Measurements from ENCODE around the gene SND1.
"Not testable (repeated sequence)": the region's sequence is repeated elsewhere in the genome, so short reads cannot be mapped to it uniquely, and the experiment has no call there.

SND1 gene

GRCh38 chr7:127810696-127811660 is 159.0 kb downstream of the SND1 start:
- DNase-seq = no peak

DNA sequence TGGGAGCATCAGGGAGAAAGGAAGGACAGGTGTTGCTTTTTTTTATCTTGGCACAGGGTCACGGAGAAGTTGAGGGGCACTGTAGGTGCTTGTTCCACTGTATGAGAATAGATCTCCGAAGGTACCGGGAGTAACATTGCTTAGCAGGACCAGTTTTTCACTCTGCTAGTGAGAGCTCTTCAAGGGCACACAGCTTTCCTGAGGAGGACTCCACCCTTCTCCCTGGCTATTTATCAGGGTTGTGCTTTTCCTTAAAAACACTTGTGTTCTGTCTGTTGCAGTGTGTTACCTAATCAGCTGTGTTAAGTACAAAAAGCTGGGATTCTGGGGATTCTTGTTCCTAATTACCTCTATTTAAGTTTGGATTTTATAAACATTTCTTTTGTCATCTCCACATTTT is 160.5 kb downstream of the SND1 start:
- DNase-seq = no peak

DNA sequence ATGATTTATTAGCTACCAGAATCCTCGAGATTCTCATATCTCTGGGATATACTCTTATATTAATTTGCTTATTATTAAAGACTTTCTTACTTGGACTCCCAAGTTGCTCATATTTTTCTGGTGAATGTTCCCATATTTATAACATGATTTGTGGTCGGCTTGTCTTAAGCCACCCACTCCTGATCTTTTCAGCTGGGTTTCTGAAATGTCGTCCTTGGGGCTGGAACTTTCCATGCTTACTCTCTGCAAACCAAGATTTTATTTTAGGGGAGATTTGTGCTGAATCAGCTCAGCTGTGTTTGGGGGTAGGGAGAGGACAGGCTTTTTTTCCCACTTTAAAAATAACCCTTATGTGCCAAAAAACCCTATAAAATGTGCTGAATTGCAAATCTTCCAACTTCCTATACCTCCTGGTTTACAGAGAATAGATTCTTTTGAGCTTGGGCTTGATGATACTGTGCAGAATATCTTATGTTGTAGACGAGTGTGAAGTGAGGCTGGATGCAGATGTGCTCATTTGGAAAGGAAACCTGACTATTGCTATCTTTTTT is 162.1 kb downstream of the SND1 start:
- DNase-seq = no peak

- DNase-seq = no peak
Observed at GRCh38 chr7:127815631-127816145, 163.7 kb downstream of the SND1 start.

DNA sequence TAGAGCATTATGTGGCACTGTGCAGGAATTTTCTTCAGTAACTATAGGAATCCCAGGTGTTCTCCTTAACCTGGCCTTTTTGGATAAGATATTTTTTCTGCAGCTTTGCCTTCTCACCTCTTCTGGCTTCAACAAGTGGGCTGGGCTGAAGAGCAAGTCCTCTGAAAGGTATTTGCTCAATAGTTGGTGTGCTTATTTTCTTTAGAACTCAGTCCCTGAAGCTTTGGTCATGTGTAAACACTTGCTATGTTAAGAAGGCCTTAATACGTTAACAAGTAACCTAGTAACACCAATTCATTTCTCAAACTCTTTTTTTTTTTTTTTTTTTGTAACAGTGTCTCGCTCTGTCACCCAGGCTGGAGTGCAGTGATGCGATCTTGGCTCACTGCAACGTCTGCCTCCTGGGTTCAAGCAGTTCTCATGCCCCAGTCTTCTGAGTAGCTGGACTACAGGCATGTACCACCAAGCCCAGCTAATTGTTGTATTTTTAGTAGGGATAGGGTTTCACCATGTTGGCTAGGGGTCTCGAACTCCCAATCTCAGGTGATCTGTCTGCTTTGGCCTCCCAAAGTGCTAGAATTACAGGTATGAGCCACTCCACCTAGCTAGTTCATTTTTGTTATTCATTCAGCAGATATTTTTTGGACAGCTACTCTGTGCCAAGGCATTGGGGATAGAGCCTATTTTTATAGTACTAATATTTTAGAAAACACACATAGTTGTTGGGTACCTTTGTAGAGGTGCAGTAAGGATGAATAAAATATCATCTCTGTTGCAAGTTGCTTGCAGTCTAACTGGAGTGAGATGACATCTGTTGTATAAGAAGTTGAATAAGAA is 164.6 kb downstream of the SND1 start:
- DNase-seq = no peak

- no peak for DNase-seq
Observed at GRCh38 chr7:127817466-127817865, 165.5 kb downstream of the SND1 start.

DNA sequence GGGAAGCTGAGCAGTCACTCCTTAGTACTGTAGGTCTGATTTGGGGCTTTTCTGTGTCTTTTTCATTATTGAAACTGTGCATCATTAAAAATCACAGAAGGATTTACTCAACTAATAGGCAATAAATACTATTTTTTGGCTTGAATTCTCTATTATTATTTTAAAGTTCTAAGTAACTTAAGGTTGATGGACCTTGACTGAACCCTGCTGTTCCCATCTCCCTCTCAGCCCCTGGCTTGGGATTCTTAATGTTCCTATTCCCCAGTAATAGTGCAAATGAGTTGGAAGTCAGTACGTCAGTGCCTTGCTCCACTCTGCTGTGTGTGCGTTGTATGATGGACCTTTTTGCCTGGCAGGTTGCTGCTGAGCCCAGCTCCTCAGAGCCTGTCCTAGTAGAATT is 166.3 kb downstream of the SND1 start:
- DNase-seq = no peak

DNA sequence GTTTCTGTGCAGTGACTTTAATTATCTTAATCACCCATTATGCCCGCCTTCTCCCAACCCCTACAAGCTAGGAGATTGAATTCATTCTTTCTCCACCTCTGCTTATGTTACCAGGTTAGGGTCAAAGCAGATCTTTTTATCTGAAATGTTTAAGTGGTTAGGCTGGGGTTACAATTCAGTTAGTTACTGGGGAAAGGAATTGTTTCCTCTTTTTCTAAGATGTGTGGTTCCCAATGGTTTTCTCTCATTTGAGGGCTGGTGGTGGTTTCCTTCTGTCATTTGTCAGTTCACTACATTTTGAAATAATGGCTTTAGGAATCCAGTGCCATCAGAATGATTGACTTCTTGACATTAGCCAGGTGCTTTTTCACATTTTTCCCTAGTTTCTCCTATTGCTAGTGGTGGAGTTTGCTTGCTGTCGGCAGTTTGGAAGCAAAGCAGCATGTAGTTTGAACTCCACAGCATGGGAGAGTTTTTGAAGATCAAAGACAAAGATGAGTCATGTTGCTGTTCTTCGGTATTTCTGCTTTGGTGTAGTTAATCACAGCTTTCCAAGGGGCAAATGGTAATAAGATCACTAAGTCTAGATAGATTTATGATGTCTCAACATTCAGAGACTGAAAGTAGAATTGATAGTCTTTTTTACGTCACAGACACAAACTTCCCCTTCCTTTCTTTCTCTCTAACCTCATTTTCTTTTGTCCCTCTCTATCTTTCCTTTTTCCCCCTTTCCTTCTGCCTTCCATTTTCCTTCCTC is 168.2 kb downstream of the SND1 start:
- DNase-seq = no peak

- no peak for DNase-seq
Observed at GRCh38 chr7:127820732-127821085, 168.7 kb downstream of the SND1 start.

- DNase-seq = no peak
Observed at GRCh38 chr7:127821146-127821545, 169.2 kb downstream of the SND1 start.

DNA sequence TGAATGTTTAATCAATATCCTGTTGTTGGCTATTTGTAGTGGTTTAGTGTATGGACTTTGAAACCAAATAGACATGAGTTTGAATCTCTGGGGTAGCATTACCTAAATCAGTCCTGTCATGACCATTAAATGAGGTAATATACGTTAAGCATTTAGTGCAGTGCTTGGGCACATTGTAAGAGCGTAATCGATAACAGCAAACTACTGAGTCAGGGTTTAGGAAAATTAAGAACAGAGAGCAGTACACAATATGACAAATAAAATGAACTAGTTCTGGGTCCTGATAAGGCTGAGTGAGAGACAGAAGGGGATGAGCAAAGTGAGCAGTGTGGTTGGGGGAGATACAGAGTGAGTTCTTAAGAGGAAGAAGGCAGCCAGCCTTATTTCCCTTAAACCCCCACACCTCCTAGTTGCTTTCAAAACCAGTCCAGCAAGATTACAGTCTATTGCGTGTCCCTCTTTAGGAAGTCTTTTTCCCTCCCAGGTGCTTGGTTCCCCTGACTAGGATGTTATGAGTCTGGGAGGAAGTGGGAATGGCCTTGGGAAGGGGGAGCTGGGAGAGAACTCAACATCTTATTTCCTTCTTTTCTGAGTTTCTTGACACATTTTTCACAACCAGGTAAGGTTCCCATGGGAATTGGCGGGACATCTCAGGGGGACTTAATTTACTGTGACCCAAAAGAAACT is 171.0 kb downstream of the SND1 start:
- DNase-seq = no peak

GRCh38 chr7:127824682-127825081 is 172.7 kb downstream of the SND1 start:
- DNase-seq = no peak

- no peak for DNase-seq
Observed at GRCh38 chr7:127828843-127829500, 177.0 kb downstream of the SND1 start.

DNA sequence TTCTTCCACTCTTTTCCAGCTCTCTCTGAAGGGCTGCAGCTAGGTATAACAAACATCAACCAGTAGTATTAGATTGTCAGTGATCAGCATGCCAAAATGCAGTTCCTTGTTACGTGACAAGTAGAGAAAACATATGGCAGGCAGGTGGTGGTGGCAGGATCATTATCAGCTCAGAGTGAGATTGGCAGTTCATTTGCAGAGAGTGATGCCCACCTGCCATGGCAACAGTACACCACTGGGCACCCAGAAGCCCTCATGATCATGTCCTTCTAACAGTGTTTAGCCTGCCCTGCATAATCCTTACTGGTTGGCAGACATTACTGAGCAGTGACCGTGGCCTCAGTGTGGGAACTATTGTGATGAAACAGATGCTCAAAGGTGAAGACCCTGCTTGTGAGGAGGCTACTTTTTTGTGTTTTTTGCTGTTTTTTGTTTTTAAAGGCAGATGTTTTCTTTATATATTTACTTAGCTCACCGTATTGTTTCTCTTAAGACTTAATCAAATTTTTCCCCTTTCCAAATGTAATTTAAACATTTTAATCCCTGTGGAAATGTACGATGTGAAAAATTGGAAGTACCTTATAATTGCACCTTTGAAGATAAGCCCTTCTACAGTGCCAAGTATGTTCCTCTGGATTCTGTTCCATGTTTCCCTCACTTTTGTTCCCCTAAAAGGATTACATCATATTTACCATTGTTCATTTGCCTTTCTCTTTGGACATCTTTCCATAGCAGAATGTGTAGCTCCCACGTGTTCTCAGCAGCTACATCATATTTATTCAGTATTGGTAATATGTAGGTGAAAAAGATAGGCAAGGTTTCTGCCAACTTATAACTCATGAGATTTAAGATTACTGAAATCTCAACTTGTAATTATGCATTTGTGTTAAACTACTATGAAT is 179.6 kb downstream of the SND1 start:
- no peak for DNase-seq

DNA sequence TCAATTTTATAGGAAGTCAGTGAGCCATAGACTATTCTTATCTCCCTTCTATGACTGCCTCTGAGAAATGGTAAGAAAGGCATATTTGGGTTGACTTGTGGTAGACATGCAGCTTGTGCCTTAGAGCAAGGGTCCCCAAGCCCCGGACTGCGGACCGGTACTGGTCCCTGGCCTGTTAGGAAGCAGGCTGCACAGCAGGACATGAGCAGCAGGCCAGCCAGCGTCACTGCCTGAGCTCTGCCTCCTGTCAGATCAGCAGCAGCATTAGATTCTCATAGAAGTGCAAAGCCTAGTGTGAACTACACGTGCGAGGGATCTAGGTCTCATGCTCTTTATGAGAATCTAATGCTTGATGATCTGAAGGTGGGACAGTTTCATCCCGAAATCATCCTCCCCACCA is 180.6 kb downstream of the SND1 start:
- DNase-seq = no peak

DNA sequence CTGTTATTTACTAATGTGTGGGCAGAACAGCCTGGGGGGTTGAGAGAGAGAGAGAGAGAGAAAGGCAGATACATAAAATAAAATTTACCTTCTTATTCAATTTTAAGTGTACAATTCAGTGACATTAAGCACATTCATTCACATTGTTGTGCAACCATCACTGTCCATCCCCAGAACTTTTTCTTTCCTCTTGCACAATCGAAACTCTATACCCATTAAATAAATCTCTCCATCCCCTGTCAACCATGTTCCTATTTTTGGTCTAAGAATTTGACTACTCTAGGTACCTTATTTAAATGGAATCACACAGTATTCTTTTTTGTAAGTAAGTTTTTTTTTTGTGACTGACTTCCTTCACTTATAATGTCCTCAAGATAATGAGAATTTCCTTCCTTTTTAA is 181.6 kb downstream of the SND1 start:
- no peak for DNase-seq

DNA sequence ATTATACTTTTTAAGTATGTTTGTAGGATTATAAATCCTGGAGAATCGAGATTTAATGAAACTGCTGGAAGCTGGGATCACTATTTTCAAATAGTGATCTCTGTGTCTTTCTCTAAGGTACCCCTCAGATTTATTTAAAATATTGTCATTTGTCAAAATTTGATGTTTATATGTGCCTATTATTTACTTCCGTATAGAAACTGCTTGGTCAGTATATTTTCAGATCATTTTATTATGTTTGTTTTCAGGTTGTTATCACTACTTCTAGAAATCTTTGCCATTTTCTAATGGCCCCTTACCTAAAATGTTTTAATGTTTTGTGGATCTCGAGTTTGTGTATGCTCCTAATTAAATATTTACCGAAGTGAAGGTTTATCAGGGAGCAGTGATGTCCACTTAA is 183.7 kb downstream of the SND1 start:
- no peak for DNase-seq

DNA sequence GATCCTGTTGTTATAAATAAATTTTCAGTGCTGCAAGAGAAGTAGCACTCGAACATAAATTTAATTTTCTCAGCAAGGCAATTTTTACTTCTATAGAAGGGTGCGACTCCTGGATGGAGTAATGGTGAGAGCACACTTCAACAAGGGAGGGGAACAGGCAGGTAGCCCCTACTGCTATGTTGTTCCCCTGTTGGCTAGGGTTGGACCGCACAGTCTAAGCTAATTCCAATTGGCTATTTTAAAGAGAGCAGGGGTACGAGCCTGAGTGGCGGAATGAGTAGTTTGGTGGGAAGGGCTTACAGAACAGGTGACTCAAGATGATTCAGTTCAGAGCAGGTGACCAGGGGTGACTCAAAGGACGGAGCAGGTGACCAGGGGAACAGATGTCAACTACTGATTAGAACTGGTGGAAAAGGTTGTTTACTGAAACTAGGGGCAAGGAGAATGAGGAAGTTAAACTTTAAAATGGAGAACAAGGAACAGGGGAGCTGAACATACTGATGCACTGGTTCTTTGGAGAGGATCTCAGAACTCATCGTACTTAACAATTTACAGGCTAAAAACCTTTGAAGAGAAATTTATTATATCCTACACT is 185.9 kb downstream of the SND1 start:
- not testable (repeated sequence) for DNase-seq

DNA sequence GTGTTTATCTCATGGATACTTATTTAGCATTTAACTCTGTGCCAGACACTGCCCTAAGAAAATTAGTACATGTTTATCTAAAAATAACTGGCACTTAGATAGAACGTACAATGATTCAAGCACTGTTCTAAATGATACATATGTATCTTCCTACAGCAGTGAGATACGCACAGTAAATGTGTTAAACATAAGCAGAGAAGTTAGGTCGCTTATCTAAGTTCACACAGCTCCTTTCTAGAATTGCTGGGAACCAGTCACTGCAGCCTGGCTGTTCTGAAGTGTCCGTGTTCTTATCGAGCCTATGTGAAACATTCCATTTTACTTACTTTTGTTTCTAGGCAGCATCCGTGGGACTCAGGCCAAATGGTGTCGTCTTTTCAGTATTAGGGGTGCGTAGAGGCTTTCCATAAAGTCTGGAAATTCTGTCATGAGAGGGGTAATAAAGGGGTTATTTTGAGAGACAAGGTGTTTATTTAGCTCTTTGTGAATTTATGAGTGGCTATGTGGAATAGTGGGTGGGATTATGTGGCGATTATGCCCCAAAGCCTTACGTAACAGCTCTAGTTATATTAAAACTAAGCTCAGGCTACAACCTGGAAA is 186.9 kb downstream of the SND1 start:
- no peak for DNase-seq

All from activated CD8-positive, alpha-beta memory T cell treated with anti-CD3 and anti-CD28 coated beads, Interleukin-2, amount 50 U/mL, for 4 hours (primary cell).